ENCODE measurements around the gene PGM2L1.

The PGM2L1 gene

GRCh38 chr11:74318241-74318932, 79.8 kb downstream of the PGM2L1 start:
- Histone ChIP-seq H2AFZ (ENCODE audit: low read depth, low read length) (no peak overlapping the region), H3K4me1 (ENCODE audit: low read length) (peaks cover 8% of the 10 kb centered on the region), H3K36me3 (replicated peaks; ENCODE audit: low read depth, low read length) (no peaks in the 10 kb centered on the region), H3K27ac (ENCODE audit: low read length) (no peak overlapping the region), H3K4me3 (ENCODE audit: low read length) (no peak overlapping the region), H3K9me3 (ENCODE audit: insufficient read depth, low read length) (peaks cover 8% of the 10 kb centered on the region), H3K27me3 (ENCODE audit: low read depth, low read length) (peaks cover 20% of the 10 kb centered on the region), H3K9ac (ENCODE audit: low read length) (no peak overlapping the region), H3K4me2 (ENCODE audit: low read length) (no peak overlapping the region), H3K79me2 (ENCODE audit: low read length) (no peaks in the 10 kb centered on the region), H4K20me1 (ENCODE audit: insufficient read depth, low read length) (no peaks in the 10 kb centered on the region)
- no peak for TF ChIP-seq EZH2phosphoT487 (IDR thresholded peaks at IDR 0.05; ENCODE audit: low read depth)
- TF ChIP-seq CTCF (IDR thresholded peaks at IDR 0.05; ENCODE audit: low read depth, low read length) = no peak

GRCh38 chr11:74316772-74317505, 81.3 kb downstream of the PGM2L1 start:
- peaks cover 25% of the 10 kb centered on the region for H3K27me3 ChIP-seq (ENCODE audit: low read depth, low read length)
- H2AFZ ChIP-seq (ENCODE audit: low read depth, low read length) = no peak overlapping the region
- H4K20me1 ChIP-seq (ENCODE audit: insufficient read depth, low read length) = no peaks in the 10 kb centered on the region
- H3K36me3 ChIP-seq (replicated peaks; ENCODE audit: low read depth, low read length) = no peaks in the 10 kb centered on the region
- H3K4me1 ChIP-seq (ENCODE audit: low read length) = peaks cover 7% of the 10 kb centered on the region
- no peaks in the 10 kb centered on the region for H3K79me2 ChIP-seq (ENCODE audit: low read length)
- peaks cover 8% of the 10 kb centered on the region for H3K9me3 ChIP-seq (ENCODE audit: insufficient read depth, low read length)
- H3K4me3 ChIP-seq (ENCODE audit: low read length) = no peak overlapping the region
- H3K27ac ChIP-seq (ENCODE audit: low read length) = no peak overlapping the region
- no peak overlapping the region for H3K4me2 ChIP-seq (ENCODE audit: low read length)
- no peak overlapping the region for H3K9ac ChIP-seq (ENCODE audit: low read length)
- TF ChIP-seq EZH2phosphoT487 (IDR thresholded peaks at IDR 0.05; ENCODE audit: low read depth) (no peak), CTCF (IDR thresholded peaks at IDR 0.05; ENCODE audit: low read depth, low read length) (no peak)

GRCh38 chr11:74312326-74312725, 85.9 kb downstream of the PGM2L1 start:
- H3K36me3 ChIP-seq (replicated peaks; ENCODE audit: low read depth, low read length) = no peaks in the 10 kb centered on the region
- H3K4me1 ChIP-seq (ENCODE audit: low read length) = no peaks in the 10 kb centered on the region
- H3K9me3 ChIP-seq (ENCODE audit: insufficient read depth, low read length) = peaks cover 8% of the 10 kb centered on the region
- no peak overlapping the region for H3K4me3 ChIP-seq (ENCODE audit: low read length)
- peaks cover 29% of the 10 kb centered on the region for H3K27me3 ChIP-seq (ENCODE audit: low read depth, low read length)
- TF ChIP-seq CTCF (IDR thresholded peaks at IDR 0.05; ENCODE audit: low read depth, low read length) = no peak
- TF ChIP-seq EZH2phosphoT487 (IDR thresholded peaks at IDR 0.05; ENCODE audit: low read depth) = no peak
- no peak overlapping the region for H3K4me2 ChIP-seq (ENCODE audit: low read length)
- H3K79me2 ChIP-seq (ENCODE audit: low read length) = no peaks in the 10 kb centered on the region
- no peak overlapping the region for H3K9ac ChIP-seq (ENCODE audit: low read length)
- H4K20me1 ChIP-seq (ENCODE audit: insufficient read depth, low read length) = no peaks in the 10 kb centered on the region
- H2AFZ ChIP-seq (ENCODE audit: low read depth, low read length) = no peak overlapping the region
- no peak overlapping the region for H3K27ac ChIP-seq (ENCODE audit: low read length)

GRCh38 chr11:74311352-74311926, 86.8 kb downstream of the PGM2L1 start, which contains the start of gene P4HA3:
P4HA3 (minus strand) TSS chr11:74311640; CDS start chr11:74311611, 29 bp downstream.
- peaks cover 26% of the 10 kb centered on the region for H3K27me3 ChIP-seq (ENCODE audit: low read depth, low read length)

More at GRCh38 chr11:74311352-74311926, 86.8 kb downstream of the PGM2L1 start, which contains the start of gene P4HA3:
- Histone ChIP-seq H3K27ac (ENCODE audit: low read length) (no peak within 1 kb of the TSS), H3K4me3 (ENCODE audit: low read length) (no peak within 1 kb of the TSS), H3K4me1 (ENCODE audit: low read length) (no peaks in the 10 kb centered on the region), H3K36me3 (replicated peaks; ENCODE audit: low read depth, low read length) (no peaks in the 10 kb centered on the region), H3K9me3 (ENCODE audit: insufficient read depth, low read length) (peaks cover 1% of the 10 kb centered on the region; the same call in 1 of the 2 replicates), H4K20me1 (ENCODE audit: insufficient read depth, low read length) (no peaks in the 10 kb centered on the region), H2AFZ (ENCODE audit: low read depth, low read length) (no peak within 1 kb of the TSS), H3K4me2 (ENCODE audit: low read length) (no peak within 1 kb of the TSS), H3K9ac (ENCODE audit: low read length) (no peak within 1 kb of the TSS), H3K79me2 (ENCODE audit: low read length) (no peaks in the 10 kb centered on the region)
- TF ChIP-seq CTCF (IDR thresholded peaks at IDR 0.05; ENCODE audit: low read depth, low read length) (no peak), EZH2phosphoT487 (IDR thresholded peaks at IDR 0.05; ENCODE audit: low read depth) (no peak)
